ENCODE data around the gene HAUS8. TPM values are rescaled to one million over a fixed set of nuclear protein-coding genes. Genes with fewer than 3 reads are reported as not detected.

The HAUS8 gene
- total RNA-seq, 1 donor from 2014 or later, result 8.1 TPM

- ATAC-seq, result no peak
- intact Hi-C loops (cut with DNase I), result no loop called here
Measured at GRCh38 chr19:17116996-17117702, 41.9 kb upstream of the HAUS8 start.

DNA sequence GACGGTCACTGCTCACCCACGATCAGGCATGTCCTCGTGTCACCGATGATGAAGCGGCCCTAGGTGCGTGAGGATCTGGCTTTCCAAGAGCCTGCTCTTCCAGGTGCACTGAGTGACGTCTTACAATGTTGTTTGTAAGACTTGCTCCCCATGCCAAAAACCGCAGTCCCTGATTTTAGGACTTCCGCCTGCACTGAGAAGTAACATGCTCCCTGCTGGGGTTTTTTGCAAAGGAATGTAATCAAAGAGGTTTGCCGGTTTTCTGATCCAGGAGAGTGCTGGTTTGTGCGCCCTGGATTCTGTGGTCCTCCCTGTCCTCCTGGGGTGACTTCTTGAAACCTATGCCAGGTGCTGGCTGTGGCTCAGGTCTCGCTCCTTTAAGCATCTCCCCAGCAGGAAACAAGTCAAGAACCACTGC is 39.2 kb upstream of the HAUS8 start:
- no peak overlapping the region for H3K27ac ChIP-seq
- H3K4me3 ChIP-seq, result no peak overlapping the region

More at GRCh38 chr19:17116996-17117702, 41.9 kb upstream of the HAUS8 start:
- Histone ChIP-seq H3K36me3 (peaks cover 11% of the 10 kb centered on the region), H3K27me3 (no peaks in the 10 kb centered on the region), H3K4me3 (no peak overlapping the region), H3K9me3 (no peaks in the 10 kb centered on the region), H3K27ac (no peak overlapping the region), H3K4me1 (no peaks in the 10 kb centered on the region)
- no peak for DNase-seq
- TF ChIP-seq, protein P1, sequence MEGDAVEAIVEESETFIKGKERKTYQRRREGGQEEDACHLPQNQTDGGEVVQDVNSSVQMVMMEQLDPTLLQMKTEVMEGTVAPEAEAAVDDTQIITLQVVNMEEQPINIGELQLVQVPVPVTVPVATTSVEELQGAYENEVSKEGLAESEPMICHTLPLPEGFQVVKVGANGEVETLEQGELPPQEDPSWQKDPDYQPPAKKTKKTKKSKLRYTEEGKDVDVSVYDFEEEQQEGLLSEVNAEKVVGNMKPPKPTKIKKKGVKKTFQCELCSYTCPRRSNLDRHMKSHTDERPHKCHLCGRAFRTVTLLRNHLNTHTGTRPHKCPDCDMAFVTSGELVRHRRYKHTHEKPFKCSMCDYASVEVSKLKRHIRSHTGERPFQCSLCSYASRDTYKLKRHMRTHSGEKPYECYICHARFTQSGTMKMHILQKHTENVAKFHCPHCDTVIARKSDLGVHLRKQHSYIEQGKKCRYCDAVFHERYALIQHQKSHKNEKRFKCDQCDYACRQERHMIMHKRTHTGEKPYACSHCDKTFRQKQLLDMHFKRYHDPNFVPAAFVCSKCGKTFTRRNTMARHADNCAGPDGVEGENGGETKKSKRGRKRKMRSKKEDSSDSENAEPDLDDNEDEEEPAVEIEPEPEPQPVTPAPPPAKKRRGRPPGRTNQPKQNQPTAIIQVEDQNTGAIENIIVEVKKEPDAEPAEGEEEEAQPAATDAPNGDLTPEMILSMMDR (IDR thresholded peaks at IDR 0.05), result no peak

DNA sequence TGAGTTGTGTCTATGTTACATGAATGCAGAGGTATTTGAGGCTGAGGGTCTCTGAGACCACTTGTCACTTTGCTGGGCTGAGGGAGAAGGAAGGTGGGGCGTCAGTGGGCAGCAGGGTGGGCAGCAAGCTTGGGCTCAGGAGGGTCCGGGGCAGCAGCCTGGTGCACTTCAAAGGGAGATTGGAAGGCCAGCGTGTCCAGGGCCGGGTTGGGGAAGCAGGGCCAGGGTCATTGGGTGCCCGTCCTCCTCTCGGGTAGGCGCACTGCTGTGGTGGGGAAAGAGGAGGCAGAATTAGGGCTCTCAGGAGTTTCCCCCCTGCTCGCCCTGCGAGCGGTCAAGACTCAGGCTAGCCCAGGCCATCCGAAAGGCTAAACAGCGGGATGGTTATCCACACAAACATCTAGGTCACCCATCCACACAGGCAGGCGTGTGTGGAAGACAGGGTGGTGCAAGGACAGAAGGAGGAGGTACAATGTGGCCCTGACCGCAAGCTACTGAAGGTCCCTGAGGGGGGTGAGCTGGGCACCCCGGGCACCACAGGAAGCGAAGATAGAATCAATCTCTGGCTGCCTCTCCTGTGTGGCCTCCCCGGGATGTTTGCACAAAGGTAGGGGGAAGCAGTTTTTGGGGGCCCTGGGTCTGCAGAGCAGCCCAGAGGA is 38.0 kb upstream of the HAUS8 start:
- intact Hi-C loops (cut with DNase I), result no loop called here
- H3K4me1 ChIP-seq, result peaks cover 10% of the 10 kb centered on the region
- peak; percentile 70 for ATAC-seq
- no peak for DNase-seq
- TF ChIP-seq, protein P1 (IDR thresholded peaks at IDR 0.05), result no peak
- H3K27ac ChIP-seq, result peak overlapping the region; percentile 42
- H3K36me3 ChIP-seq, result peaks cover 13% of the 10 kb centered on the region
- no peaks in the 10 kb centered on the region for H3K9me3 ChIP-seq
- H3K4me3 ChIP-seq, result no peak overlapping the region
- H3K27me3 ChIP-seq, result no peaks in the 10 kb centered on the region

More for the DNA sequence above, 39.2 kb upstream of the HAUS8 start:
- no peaks in the 10 kb centered on the region for H3K9me3 ChIP-seq
- ATAC-seq (no peak), DNase-seq (no peak)
- peaks cover 1% of the 10 kb centered on the region for H3K4me1 ChIP-seq
- intact Hi-C loops (cut with DNase I), result no loop called here
- peaks cover 16% of the 10 kb centered on the region for H3K36me3 ChIP-seq
- TF ChIP-seq, protein P1 (IDR thresholded peaks at IDR 0.05), result no peak
- H3K27me3 ChIP-seq, result no peaks in the 10 kb centered on the region

GRCh38 chr19:17112700-17113099 is 37.4 kb upstream of the HAUS8 start:
- ATAC-seq, result peak; percentile 61
- TF ChIP-seq, protein P1 (IDR thresholded peaks at IDR 0.05), result no peak
- Histone ChIP-seq H3K4me1 (peaks cover 15% of the 10 kb centered on the region), H3K9me3 (no peaks in the 10 kb centered on the region), H3K36me3 (peaks cover 13% of the 10 kb centered on the region), H3K27me3 (no peaks in the 10 kb centered on the region), H3K27ac (peak overlapping the region; percentile 66), H3K4me3 (no peak overlapping the region)
- intact Hi-C loops (cut with DNase I), result no loop called here
- no peak for DNase-seq

- H3K27ac ChIP-seq, result peak overlapping the region; percentile 66
- ATAC-seq, result no peak
- intact Hi-C loops (cut with DNase I), result no loop called here
- H3K9me3 ChIP-seq, result no peaks in the 10 kb centered on the region
- no peak overlapping the region for H3K4me3 ChIP-seq
- peaks cover 19% of the 10 kb centered on the region for H3K4me1 ChIP-seq
- DNase-seq, result no peak
- H3K27me3 ChIP-seq, result no peaks in the 10 kb centered on the region
- peaks cover 13% of the 10 kb centered on the region for H3K36me3 ChIP-seq
- TF ChIP-seq, protein P1 (IDR thresholded peaks at IDR 0.05), result no peak
Measured at GRCh38 chr19:17112271-17112670, 37.0 kb upstream of the HAUS8 start.
